ENCODE results near the gene GRID1. TPM values are rescaled to one million over a fixed set of nuclear protein-coding genes. Genes with fewer than 3 reads are reported as not detected.

GRID1 gene
- total RNA-seq, 1 donor from 2014 or later, result 1.4 TPM

GRCh38 chr10:86227501-86228258 is 138.9 kb downstream of the GRID1 start:
- no peaks in the 10 kb centered on the region for H3K36me3 ChIP-seq
- H3K27ac ChIP-seq, result no peak overlapping the region
- no peaks in the 10 kb centered on the region for H3K9me3 ChIP-seq
- intact Hi-C loops (cut with DNase I), result no loop called here
- H3K4me1 ChIP-seq, result no peaks in the 10 kb centered on the region
- DNase-seq (ENCODE audit: low spot score in 2 of 2), result no peak
- TF ChIP-seq CTCF (IDR thresholded peaks at IDR 0.05), result no peak
- no peak overlapping the region for H3K4me3 ChIP-seq
- H3K27me3 ChIP-seq, result no peaks in the 10 kb centered on the region

- no peak for DNase-seq (ENCODE audit: low spot score in 2 of 2)
- Histone ChIP-seq H3K9me3 (no peaks in the 10 kb centered on the region), H3K27ac (no peak overlapping the region), H3K27me3 (no peaks in the 10 kb centered on the region), H3K4me1 (no peaks in the 10 kb centered on the region), H3K36me3 (no peaks in the 10 kb centered on the region), H3K4me3 (no peak overlapping the region)
- no peak for TF ChIP-seq CTCF (IDR thresholded peaks at IDR 0.05)
- intact Hi-C loops (cut with DNase I), result no loop called here
Measured at GRCh38 chr10:86226781-86227201, 139.8 kb downstream of the GRID1 start.

GRCh38 chr10:86226016-86226415 is 140.6 kb downstream of the GRID1 start:
- H3K36me3 ChIP-seq, result no peaks in the 10 kb centered on the region
- H3K27me3 ChIP-seq, result no peaks in the 10 kb centered on the region
- no peak for TF ChIP-seq CTCF (IDR thresholded peaks at IDR 0.05)
- H3K4me1 ChIP-seq, result no peaks in the 10 kb centered on the region
- no peak overlapping the region for H3K4me3 ChIP-seq
- intact Hi-C loops (cut with DNase I), result no loop called here
- no peak for DNase-seq (ENCODE audit: low spot score in 2 of 2)
- H3K27ac ChIP-seq, result no peak overlapping the region
- no peaks in the 10 kb centered on the region for H3K9me3 ChIP-seq

GRCh38 chr10:86225103-86225782 is 141.4 kb downstream of the GRID1 start:
- DNase-seq (ENCODE audit: low spot score in 2 of 2), result no peak
- H3K9me3 ChIP-seq, result no peaks in the 10 kb centered on the region
- H3K36me3 ChIP-seq, result no peaks in the 10 kb centered on the region
- H3K4me1 ChIP-seq, result no peaks in the 10 kb centered on the region
- no peaks in the 10 kb centered on the region for H3K27me3 ChIP-seq
- no peak overlapping the region for H3K4me3 ChIP-seq
- no peak overlapping the region for H3K27ac ChIP-seq
- TF ChIP-seq CTCF (IDR thresholded peaks at IDR 0.05), result no peak
- intact Hi-C loops (cut with DNase I), result no loop called here

- H3K9me3 ChIP-seq, result no peaks in the 10 kb centered on the region
- H3K27me3 ChIP-seq, result no peaks in the 10 kb centered on the region
- H3K36me3 ChIP-seq, result no peaks in the 10 kb centered on the region
- no peak overlapping the region for H3K27ac ChIP-seq
- H3K4me1 ChIP-seq, result no peaks in the 10 kb centered on the region
- intact Hi-C loops (cut with DNase I), result no loop called here
- no peak for TF ChIP-seq CTCF (IDR thresholded peaks at IDR 0.05)
- DNase-seq (ENCODE audit: low spot score in 2 of 2), result no peak
- H3K4me3 ChIP-seq, result no peak overlapping the region
Measured at GRCh38 chr10:86224354-86225102, 142.1 kb downstream of the GRID1 start.
